ENCODE measurements around the gene GTF3C1.

GRCh38 chr16:27462846-27463682 is 86.6 kb downstream of the GTF3C1 start:
- TF ChIP-seq, protein P1, sequence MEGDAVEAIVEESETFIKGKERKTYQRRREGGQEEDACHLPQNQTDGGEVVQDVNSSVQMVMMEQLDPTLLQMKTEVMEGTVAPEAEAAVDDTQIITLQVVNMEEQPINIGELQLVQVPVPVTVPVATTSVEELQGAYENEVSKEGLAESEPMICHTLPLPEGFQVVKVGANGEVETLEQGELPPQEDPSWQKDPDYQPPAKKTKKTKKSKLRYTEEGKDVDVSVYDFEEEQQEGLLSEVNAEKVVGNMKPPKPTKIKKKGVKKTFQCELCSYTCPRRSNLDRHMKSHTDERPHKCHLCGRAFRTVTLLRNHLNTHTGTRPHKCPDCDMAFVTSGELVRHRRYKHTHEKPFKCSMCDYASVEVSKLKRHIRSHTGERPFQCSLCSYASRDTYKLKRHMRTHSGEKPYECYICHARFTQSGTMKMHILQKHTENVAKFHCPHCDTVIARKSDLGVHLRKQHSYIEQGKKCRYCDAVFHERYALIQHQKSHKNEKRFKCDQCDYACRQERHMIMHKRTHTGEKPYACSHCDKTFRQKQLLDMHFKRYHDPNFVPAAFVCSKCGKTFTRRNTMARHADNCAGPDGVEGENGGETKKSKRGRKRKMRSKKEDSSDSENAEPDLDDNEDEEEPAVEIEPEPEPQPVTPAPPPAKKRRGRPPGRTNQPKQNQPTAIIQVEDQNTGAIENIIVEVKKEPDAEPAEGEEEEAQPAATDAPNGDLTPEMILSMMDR (IDR thresholded peaks at IDR 0.05): no peak
- TF ChIP-seq, protein P2, sequence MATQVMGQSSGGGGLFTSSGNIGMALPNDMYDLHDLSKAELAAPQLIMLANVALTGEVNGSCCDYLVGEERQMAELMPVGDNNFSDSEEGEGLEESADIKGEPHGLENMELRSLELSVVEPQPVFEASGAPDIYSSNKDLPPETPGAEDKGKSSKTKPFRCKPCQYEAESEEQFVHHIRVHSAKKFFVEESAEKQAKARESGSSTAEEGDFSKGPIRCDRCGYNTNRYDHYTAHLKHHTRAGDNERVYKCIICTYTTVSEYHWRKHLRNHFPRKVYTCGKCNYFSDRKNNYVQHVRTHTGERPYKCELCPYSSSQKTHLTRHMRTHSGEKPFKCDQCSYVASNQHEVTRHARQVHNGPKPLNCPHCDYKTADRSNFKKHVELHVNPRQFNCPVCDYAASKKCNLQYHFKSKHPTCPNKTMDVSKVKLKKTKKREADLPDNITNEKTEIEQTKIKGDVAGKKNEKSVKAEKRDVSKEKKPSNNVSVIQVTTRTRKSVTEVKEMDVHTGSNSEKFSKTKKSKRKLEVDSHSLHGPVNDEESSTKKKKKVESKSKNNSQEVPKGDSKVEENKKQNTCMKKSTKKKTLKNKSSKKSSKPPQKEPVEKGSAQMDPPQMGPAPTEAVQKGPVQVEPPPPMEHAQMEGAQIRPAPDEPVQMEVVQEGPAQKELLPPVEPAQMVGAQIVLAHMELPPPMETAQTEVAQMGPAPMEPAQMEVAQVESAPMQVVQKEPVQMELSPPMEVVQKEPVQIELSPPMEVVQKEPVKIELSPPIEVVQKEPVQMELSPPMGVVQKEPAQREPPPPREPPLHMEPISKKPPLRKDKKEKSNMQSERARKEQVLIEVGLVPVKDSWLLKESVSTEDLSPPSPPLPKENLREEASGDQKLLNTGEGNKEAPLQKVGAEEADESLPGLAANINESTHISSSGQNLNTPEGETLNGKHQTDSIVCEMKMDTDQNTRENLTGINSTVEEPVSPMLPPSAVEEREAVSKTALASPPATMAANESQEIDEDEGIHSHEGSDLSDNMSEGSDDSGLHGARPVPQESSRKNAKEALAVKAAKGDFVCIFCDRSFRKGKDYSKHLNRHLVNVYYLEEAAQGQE (IDR thresholded peaks at IDR 0.05; ENCODE audit: insufficient read depth in 1 of 2, low read depth in 2 of 2, low read length in 1 of 2): no peak
- TF ChIP-seq POLR2AphosphoS5 (IDR thresholded peaks at IDR 0.05; ENCODE audit: low read depth, low read length): no peak
- no peak for TF ChIP-seq SIN3A (IDR thresholded peaks at IDR 0.05; ENCODE audit: borderline replicate concordance, insufficient read depth, low read depth, low read length)

All from Panc1 (cell line).